HG03342 (cell line): ENCODE data around the gene TMEM44.

Experiments
- ATAC-seq: cut with Tn5 transposase; IDR thresholded peaks from one replicate; pipeline ENCODE4 v1.9.1; 2021; ENCODE audit warnings: mild to moderate bottlenecking, moderate library complexity; ENCODE audit not compliant: unreplicated experiment

The TMEM44 gene, protein sequence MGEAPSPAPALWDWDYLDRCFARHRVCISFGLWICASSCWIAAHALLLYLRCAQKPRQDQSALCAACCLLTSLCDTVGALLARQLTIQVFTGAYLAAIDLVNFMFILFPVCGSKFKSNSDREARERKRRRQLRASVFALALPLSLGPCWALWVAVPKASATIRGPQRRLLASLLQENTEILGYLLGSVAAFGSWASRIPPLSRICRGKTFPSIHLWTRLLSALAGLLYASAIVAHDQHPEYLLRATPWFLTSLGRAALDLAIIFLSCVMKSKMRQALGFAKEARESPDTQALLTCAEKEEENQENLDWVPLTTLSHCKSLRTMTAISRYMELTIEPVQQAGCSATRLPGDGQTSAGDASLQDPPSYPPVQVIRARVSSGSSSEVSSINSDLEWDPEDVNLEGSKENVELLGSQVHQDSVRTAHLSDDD

DNA sequence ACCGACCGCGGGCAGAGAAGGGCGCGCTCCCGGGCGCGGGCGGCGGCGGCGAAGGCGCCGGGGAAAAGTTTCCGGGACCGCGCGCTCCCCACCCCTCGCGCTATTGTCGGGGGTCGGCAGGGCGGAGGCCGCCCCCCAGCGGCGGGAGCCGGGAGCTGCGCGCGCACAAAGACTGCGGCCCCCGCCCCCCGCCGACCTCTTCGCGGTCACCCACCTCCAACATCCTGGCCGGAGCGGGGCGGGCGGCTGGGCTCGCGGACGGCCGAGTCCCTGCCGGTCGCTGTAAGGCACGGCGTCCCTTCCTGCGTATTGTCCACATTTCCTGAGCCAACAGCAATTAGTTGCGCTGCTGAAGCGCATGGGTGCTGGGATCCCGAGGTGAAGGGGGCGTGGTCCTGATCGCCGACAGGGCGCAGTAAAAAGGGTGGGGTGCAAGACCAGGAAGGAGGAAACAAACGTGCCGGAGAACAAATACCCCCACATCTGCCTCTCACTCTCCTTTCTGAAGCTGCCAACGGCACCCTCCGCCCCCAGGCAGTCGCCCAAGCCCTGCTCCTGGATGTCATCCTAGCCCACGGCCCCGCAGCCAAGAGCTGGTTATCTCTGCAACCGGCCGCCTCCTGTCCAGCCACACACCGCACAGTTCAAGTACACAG lies at the start of gene TMEM44:
TSS of gene TMEM44 (minus strand) at position 71 of the 656 bp plus-strand sequence. CDS start 204 bp downstream, outside the sequence.
- ATAC-seq: peak; percentile 85

- ATAC-seq: peak; percentile 59
Measured at GRCh38 chr3:194682694-194683310, 49.6 kb upstream of the TMEM44 start.

DNA sequence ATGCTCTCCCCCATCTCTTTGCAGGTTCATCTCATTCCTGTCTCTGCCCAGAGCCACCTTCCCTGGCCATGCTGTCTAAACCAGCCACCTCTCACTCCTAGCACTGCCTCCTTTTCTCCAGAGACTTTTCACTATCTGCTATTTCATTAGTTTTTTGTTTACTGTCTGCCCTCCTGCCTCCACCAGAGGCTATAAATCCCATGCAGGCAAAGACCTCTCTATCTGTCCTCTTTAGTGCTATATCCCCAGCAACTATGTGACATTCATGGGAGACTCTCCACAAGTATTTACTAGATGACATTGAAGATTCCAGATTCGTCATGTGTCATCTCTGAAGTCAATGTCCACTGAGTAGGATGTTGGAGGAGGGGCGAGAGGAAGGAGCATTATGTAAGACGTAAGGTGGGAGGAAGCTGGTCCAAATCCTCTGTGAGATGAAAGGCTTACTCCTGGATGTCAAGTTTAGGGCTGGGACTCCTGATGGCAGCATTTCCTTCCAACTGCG lies 49.0 kb upstream of the TMEM44 start:
- no peak for ATAC-seq

DNA sequence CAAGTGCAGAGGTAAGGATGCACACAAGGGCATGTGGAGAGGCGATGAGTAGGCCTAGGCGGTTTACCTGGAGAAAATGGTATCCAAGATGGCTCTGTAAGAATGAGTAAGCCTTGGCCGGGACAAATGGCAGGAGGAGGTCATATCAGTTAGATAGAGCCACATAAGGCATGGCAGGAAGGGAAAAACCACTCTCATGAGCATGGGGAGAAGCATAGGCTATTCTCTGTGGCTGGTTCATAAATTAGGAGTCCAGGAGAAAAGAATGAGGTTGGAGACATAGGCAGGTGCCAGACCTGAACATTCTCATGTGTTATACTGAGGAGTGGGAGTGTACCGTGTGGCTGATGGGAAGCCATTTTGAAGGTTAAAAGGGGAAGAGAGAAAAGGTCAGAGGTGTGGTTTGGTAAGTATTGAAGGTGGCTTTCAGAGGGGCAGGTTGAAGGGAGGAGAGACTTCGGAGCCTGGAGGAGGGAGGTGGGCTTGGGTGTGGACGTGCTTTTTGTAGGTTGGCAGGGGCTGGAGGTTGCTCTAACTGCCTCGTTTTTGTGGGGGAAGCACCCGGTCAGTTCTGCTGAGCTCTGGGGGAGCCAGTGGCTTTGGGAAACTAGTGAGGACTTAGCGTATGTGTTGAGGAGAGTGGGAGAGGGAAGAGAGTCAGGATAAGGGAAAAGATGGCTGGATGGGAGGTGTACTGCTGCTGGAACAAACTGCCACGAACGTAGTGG lies 47.8 kb upstream of the TMEM44 start:
- no peak for ATAC-seq

- no peak for ATAC-seq
Measured at GRCh38 chr3:194676471-194676870, 43.3 kb upstream of the TMEM44 start.

- ATAC-seq: no peak
Measured at GRCh38 chr3:194675680-194676079, 42.5 kb upstream of the TMEM44 start.

DNA sequence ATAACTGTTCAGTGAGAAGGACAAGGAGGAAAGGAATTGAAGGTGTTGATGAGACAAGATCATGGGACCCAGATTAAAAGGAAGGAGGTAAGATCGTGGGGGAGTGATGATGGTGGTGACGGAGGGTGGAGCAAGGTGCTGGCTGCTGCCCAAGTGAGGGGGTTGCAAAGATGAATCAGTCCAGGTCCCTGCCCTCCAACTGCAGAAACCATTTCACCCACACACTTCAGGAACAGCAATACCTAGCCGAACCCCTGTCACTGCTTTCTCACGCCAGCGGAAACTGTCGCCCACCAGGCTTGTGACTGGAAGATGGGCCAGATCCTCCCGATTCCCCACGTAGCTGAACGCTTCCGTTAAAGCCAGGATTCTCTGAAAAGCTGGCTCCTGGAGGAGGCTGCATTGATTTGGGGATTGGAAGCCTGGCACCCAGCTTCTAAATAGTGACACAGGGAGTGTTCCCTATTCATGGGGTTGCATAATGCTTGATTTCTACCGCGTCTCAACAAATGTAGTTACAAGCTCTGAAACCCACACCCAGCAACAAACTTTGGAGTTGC lies 41.9 kb upstream of the TMEM44 start:
- ATAC-seq: no peak

GRCh38 chr3:194673761-194674160 lies 40.5 kb upstream of the TMEM44 start:
- no peak for ATAC-seq

DNA sequence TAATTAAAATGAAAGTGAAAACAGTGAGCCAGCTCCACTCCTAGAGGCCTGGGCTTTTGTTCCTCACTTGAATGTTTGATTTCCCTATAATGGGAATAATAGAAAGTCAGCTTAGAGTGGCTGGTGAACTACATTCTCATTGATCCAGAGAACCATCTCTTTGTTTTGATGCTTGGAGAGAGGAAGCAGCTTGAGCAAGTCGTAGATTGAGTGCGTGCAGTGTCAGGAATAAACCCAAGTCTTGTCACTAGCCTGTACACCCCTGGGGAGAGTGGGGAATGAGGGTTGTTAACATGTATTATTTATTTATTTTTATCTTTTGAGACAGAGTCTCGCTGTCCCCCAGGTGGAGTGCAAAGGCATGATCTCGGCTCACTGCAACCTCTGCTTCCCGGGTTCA lies 39.7 kb upstream of the TMEM44 start:
- ATAC-seq: no peak

GRCh38 chr3:194671900-194672808 lies 38.9 kb upstream of the TMEM44 start, which contains the start of gene LSG1:
LSG1 (minus strand) TSS chr3:194672191; CDS start chr3:194672162, 29 bp downstream.
- ATAC-seq: peak; percentile 82

DNA sequence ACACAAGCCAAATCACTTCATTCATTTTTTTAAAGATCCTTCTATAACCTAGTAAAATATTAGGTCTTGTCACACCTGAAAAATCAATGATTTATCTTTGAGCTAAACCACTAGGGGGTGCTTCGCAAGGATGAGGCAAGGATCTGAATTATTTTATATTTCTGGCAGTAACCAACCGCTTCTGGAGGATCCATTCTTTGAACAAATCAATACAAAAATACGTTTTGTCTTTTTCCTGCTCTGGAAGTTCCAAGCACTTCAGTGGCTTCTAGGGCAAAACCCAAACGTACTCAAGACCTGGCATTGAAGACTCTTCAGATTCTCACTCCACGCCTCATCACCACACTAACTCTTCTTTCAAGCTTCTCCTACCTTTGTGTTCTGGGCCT lies 38.3 kb upstream of the TMEM44 start:
- peak; percentile 35 for ATAC-seq

- no peak for ATAC-seq
Measured at GRCh38 chr3:194667363-194667762, 34.1 kb upstream of the TMEM44 start.

- ATAC-seq: no peak
Measured at GRCh38 chr3:194664857-194665256, 31.6 kb upstream of the TMEM44 start.

DNA sequence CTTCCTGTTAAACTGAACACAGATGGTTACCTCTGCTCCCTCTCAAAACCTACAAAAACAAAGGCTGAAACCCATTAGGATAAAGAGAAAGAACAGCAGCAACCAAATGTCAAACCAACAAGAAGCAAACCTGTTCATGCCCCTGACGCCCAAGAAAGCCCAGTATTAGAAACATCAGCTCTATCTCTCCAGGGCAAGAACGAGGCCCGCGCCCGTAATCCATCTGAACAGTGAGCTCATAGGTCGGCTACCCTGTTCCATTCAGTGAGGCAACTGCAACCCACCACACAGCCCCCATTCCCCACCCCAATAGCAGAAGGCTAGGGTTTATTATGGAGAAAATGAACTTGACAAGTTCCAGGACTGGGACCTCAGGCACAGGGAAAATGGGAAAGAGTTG lies 28.7 kb upstream of the TMEM44 start:
- no peak for ATAC-seq

DNA sequence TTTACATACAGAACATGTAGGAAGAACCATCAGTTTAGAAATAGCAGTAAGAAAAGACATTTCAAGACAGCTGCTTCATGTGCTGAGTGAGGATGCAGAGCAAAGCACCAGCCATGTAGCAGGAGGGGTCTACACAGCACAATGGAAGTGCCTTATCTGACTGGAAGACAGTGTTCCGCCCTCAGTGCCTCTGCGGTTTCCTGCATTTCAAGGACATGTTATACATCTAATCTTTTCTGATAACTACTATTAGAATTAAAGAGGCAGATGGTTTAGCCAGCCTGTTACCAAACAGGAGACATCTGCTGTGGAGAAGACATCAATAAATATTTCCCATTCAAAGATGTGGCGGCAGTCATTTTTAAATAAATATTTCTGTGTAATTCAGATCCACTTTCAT lies 28.2 kb upstream of the TMEM44 start:
- no peak for ATAC-seq

- no peak for ATAC-seq
Measured at GRCh38 chr3:194659778-194660177, 26.6 kb upstream of the TMEM44 start.

DNA sequence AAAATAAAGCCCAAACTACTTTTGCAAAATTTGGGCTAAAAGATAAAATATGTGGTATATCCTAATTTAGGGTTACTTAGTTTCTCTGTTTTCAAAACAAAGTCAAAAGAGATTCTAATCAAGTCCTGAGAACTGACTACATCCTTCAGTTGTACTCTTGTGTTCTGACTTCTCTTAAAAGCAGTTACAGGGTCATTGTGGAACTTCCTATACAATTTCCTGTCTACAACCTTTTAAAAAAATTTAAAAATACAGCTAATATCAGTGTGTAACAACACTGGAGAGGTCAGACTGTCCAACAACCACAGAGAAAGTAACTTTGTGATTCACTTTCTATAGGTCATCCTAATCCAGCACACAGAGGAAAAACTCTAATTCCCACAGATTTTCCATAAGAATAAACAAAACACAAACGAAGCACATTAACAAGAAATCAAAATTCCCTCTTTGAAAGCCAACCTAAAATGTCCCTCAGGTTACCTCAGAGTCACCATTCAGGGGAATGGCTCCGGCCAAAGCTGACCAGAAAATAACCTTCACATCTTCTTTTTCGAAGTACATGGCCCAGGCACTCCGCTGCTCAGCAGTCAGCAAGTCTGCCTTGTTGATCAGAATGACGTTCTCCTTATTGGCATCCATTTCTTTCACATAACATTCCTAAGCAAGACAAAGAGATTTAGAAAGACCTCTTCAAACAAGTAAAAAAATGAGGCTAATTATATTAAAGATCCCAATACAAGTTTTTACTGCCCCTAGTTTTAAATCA lies 25.4 kb upstream of the TMEM44 start:
- ATAC-seq: no peak

DNA sequence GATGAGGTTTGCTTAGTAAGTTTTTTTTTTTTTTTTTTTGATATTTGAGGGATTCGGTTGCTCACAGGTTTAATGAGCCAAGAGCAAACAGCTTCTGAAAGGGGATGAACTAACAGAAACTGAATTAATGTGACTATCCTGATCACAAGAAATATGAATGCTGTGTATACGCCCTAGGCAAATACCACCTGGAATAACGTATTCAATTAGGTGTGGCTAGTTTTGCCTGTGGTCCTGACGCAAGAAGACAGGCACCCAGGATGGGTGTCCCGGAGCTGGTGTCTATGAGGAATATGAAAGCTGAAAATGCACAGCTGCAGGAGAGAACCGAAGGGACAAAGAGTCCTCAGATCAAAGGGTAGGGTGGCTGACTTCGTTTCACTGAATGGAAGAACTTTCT lies 24.2 kb upstream of the TMEM44 start:
- no peak for ATAC-seq

- ATAC-seq: no peak
Measured at GRCh38 chr3:194654443-194654842, 21.2 kb upstream of the TMEM44 start.
